Esophagus squamous epithelium (tissue), 4 donors: ENCODE results near the gene HSH2D.
A peak's percentile ranks its signal among the peaks of the same experiment; 100 is the strongest.

Experiments
- POLR2A ChIP-seq, 4 donors: fragments of 450-650 bp; IDR thresholded peaks; one replicate each; pipeline ENCODE4 v1.6.1; 2017; ENCODE audit warnings: antibody characterized with exemption in 4 of 4, mild to moderate bottlenecking in 4 of 4, moderate library complexity in 3 of 4
- TF ChIP-seq, protein P1 (sequence below), 6 experiments: fragments of 450-650 bp in 4 of 6; fragments of 200-600 bp in 2 of 6; sonication (generic) in 2 of 6; IDR thresholded peaks; one replicate each; pipeline ENCODE4 v1.5.1; 2016 to 2019; ENCODE audit warnings: antibody characterized with exemption in 6 of 6, mild to moderate bottlenecking in 4 of 6, moderate library complexity in 4 of 6

DNA sequence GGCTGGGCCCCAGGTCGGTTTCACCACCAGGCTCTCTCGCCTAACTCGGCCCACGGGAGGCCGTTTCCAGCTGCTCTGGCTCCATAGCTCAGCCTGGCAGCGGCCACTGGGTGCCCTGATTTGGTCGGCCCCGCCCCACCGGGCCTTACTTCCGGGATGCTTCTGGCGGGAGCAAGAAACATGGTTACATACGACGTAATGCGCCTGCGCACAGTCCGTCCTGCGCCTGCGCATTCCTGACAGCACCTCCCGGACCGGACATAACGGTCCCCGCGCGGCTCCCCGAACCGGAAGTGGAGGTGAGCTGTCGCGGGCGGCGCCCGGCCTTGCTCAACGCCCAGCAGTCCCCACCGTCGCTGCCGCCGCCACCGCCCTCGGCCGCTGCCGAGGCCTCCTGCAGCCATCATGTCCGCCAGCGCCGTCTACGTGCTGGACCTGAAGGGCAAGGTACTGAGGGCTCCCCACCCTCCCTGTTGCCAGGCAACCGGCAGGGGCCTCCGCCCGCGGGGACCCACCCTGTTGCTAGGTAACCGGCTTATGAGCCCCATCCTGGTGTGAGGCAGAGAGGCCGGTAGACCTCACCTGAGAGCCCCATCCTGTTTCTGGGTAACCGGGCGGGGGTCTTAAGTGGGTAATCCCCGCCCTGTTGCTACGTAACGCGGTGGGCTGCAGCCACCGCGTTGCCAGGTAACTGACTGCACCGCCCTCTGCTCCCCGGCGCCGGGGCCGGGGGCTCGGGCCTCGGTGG lies 54.3 kb downstream of the HSH2D start, which contains the start of gene AP1M1:
- peak in 1 of 4 donors; percentile 43 for TF ChIP-seq POLR2A (IDR thresholded peaks at IDR 0.05)
- TF ChIP-seq, protein P1, sequence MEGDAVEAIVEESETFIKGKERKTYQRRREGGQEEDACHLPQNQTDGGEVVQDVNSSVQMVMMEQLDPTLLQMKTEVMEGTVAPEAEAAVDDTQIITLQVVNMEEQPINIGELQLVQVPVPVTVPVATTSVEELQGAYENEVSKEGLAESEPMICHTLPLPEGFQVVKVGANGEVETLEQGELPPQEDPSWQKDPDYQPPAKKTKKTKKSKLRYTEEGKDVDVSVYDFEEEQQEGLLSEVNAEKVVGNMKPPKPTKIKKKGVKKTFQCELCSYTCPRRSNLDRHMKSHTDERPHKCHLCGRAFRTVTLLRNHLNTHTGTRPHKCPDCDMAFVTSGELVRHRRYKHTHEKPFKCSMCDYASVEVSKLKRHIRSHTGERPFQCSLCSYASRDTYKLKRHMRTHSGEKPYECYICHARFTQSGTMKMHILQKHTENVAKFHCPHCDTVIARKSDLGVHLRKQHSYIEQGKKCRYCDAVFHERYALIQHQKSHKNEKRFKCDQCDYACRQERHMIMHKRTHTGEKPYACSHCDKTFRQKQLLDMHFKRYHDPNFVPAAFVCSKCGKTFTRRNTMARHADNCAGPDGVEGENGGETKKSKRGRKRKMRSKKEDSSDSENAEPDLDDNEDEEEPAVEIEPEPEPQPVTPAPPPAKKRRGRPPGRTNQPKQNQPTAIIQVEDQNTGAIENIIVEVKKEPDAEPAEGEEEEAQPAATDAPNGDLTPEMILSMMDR (IDR thresholded peaks at IDR 0.05), result peak in 1 of 6 experiments; percentile 36
